C4-2B (cell line): ENCODE data around the gene CLTC.

ENCODE experiments used
- H3K27ac ChIP-seq: fragments of 450-650 bp; 2 replicates; pipeline ENCODE4 v1.5.1; 2017
- ZFX ChIP-seq: fragments of 450-650 bp; IDR thresholded peaks from 2 replicates; pipeline ENCODE4 v1.6.1; 2017
- TF ChIP-seq, protein P1 (sequence below): fragments of 450-650 bp; conservative IDR thresholded peaks from 2 replicates; pipeline ENCODE4 v1.5.1; 2017; ENCODE audit warnings: mild to moderate bottlenecking

CLTC gene

DNA sequence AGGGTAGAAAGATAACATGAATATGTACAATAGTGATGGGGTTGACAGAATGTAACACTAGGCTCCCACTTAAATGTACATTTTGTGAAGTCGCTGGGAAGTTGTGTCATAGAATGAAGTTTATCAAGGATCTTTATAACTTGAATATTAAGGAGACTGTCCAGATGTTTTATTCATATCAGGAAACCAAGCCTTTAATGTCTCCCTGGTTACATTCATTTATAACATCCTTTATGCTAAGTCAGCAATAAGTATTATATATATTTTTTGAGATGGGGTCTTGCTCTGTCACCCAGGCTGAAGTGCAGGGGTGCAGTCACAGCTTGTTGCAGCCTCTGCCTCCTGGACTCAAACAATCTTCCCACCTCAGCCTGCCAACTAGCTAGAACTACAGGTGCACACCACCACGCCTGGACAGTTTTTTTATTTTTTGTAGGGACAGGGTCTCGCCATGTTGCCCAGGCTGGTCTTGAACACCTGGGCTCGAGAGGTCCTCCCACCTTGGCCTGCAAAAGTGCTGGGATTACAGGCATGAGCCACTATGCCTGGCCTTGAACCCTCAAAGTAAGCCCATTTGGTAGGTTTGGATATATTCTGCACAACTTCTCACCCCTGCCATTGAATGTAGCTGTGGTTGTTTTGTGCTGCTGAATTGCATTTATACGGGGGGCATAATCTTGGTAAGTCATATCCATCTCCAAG lies 14.1 kb downstream of the CLTC start:
- no peak for TF ChIP-seq ZFX
- TF ChIP-seq, protein P1, sequence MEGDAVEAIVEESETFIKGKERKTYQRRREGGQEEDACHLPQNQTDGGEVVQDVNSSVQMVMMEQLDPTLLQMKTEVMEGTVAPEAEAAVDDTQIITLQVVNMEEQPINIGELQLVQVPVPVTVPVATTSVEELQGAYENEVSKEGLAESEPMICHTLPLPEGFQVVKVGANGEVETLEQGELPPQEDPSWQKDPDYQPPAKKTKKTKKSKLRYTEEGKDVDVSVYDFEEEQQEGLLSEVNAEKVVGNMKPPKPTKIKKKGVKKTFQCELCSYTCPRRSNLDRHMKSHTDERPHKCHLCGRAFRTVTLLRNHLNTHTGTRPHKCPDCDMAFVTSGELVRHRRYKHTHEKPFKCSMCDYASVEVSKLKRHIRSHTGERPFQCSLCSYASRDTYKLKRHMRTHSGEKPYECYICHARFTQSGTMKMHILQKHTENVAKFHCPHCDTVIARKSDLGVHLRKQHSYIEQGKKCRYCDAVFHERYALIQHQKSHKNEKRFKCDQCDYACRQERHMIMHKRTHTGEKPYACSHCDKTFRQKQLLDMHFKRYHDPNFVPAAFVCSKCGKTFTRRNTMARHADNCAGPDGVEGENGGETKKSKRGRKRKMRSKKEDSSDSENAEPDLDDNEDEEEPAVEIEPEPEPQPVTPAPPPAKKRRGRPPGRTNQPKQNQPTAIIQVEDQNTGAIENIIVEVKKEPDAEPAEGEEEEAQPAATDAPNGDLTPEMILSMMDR = no peak
- no peak overlapping the region for H3K27ac ChIP-seq

- no peak overlapping the region for H3K27ac ChIP-seq
- TF ChIP-seq, protein P1 = no peak
- TF ChIP-seq ZFX = no peak
These were observed 15.2 kb downstream of the CLTC start for GRCh38 chr17:59634632-59635541.

- H3K27ac ChIP-seq = no peak overlapping the region
- TF ChIP-seq ZFX = no peak
- TF ChIP-seq, protein P1 = no peak
These were observed 18.1 kb downstream of the CLTC start for GRCh38 chr17:59637611-59638310.

GRCh38 chr17:59638553-59638952 lies 18.9 kb downstream of the CLTC start:
- H3K27ac ChIP-seq = no peak overlapping the region

GRCh38 chr17:59641799-59642484 lies 22.2 kb downstream of the CLTC start:
- TF ChIP-seq ZFX = no peak
- TF ChIP-seq, protein P1 = no peak
- H3K27ac ChIP-seq = peak overlapping the region; percentile 30

More at GRCh38 chr17:59638553-59638952, 18.9 kb downstream of the CLTC start:
- no peak for TF ChIP-seq ZFX
- TF ChIP-seq, protein P1 = no peak

- H3K27ac ChIP-seq = no peak overlapping the region
- no peak for TF ChIP-seq ZFX
- TF ChIP-seq, protein P1 = no peak
These were observed 22.9 kb downstream of the CLTC start for GRCh38 chr17:59642565-59642964.
